H1 (cell line): Measurements from ENCODE around the gene OBSCN. TPM values are rescaled to one million over a fixed set of nuclear protein-coding genes. Genes with fewer than 3 reads are reported as not detected.

Source experiments
- CREB1 ChIP-seq: IDR thresholded peaks from 2 replicates; pipeline ENCODE4 v1.6.1; 2012; ENCODE audit warnings: inconsistent platforms
- EZH2 ChIP-seq: fragments of 200-600 bp; sonication (generic); IDR thresholded peaks from 2 replicates; pipeline ENCODE4 v1.7.1; 2012; ENCODE audit warnings: low read depth, mild to moderate bottlenecking, moderate library complexity, low read length, inconsistent platforms; ENCODE audit not compliant: severe bottlenecking
- KDM1A ChIP-seq: fragments of 200-600, 300-600 bp; sonication (generic); IDR thresholded peaks from 2 replicates; pipeline ENCODE4 v1.7.1; 2016; ENCODE audit warnings: mild to moderate bottlenecking, low read length, borderline replicate concordance
- RAD21 ChIP-seq, 2 experiments: IDR thresholded peaks in 1 of 2; conservative IDR thresholded peaks in 1 of 2; 2 replicates each; pipeline ENCODE4 v1.6.1; 2011; ENCODE audit warnings: low read depth in 2 of 2, low read length in 2 of 2, improper control_type of control experiment in 1 of 2, inconsistent platforms in 1 of 2, mild to moderate bottlenecking in 1 of 2, moderate library complexity in 1 of 2
- SIN3A ChIP-seq, 2 experiments: IDR thresholded peaks in 1 of 2; conservative IDR thresholded peaks in 1 of 2; 2 replicates each; pipeline ENCODE4 v1.6.1; 2011 to 2012; ENCODE audit warnings: low read length in 2 of 2, improper control_type of control experiment in 1 of 2, low read depth in 1 of 2, mild to moderate bottlenecking in 1 of 2
- polyA plus RNA-seq, 7 experiments: library from polyadenylated mRNA; depleted of rRNA in 3 of 7; stranded (reverse) in 5 of 7; unstranded in 2 of 7; fragments of >200 nt in 5 of 7; fragments of 200-250 nt in 2 of 7; gene quantifications; 1 replicate in 5 of 7; 2 replicates in 1 of 7; 4 replicates in 1 of 7; pipeline versions ENCODE4 v1.2.1 to v1.2.3, GENCODE V29; 2011 to 2013; ENCODE audit warnings: missing spikeins in 2 of 7, mixed read lengths in 2 of 7
- total RNA-seq: library from RNA; stranded (reverse); fragmentation: NEBNext Ultra II Directional; extraction: Animal tissue kit (Norgen Biotek cat#: 25700); gene quantifications from 2 replicates; pipeline ENCODE4 v1.2.1, GENCODE V29; 2021

OBSCN gene
- total and polyA plus RNA-seq, 2 of the 8 experiments (the other 6 are each of a cell fraction or from before 2014, with no cell fraction given) = 7.5 to 28.4 TPM

GRCh38 chr1:228166170-228166936 is 41.5 kb upstream of the OBSCN start (continued):
- TF ChIP-seq EZH2 (no peak), SIN3A (conservative IDR thresholded peaks at IDR 0.05 in 1 of 2, IDR thresholded peaks at IDR 0.05 in 1 of 2; ENCODE audit: low read depth in 1 of 2, low read length in 2 of 2) (peak in 1 of 2 experiments; percentile 79; a peak in 2 of 4 replicates), KDM1A (no peak), CREB1 (0 out of 2 replicates have a peak, but pooled peaks have one; percentile 30), RAD21 (IDR thresholded peaks at IDR 0.05 in 1 of 2, conservative IDR thresholded peaks at IDR 0.05 in 1 of 2; ENCODE audit: low read depth in 2 of 2, low read length in 2 of 2) (peak; percentile 18 to 29; a peak in 2 of 4 replicates)
